OCI-LY7 (cell line): ENCODE measurements around the gene TNFSF4. TPM values are rescaled to one million over a fixed set of nuclear protein-coding genes. Genes with fewer than 3 reads are reported as not detected.

Experiments used
- BruUV-seq: library from RNA; stranded (reverse); fragments of 400-500 nt; replicated peaks from 2 replicates; lab custom pipeline; 2021; lab: Mats Ljungman, UMichigan
- CTCF ChIA-PET: fragments of 300-600 bp; sonication (Branson Sonifier 250); formaldehyde crosslinking; loops from one replicate; lab custom pipeline; 2022; ENCODE audit warnings: antibody characterized with exemption; ENCODE audit not compliant: unreplicated experiment; lab: Charles Lee
- POLR2A ChIA-PET: fragments of 300-600 bp; sonication (Branson Sonifier 250); formaldehyde crosslinking; loops from one replicate; lab custom pipeline; 2022; ENCODE audit warnings: antibody characterized with exemption; lab: Charles Lee
- DNase-seq: peaks from one replicate; pipeline ENCODE4 v3.0.0-alpha.2; 2015; ENCODE audit warnings: low spot score
- H2AFZ ChIP-seq: fragments of 200-600 bp; sonication (generic), shearing (Covaris generic); 2 replicates; pipeline ENCODE4 v1.6.1; 2014; ENCODE audit warnings: mild to moderate bottlenecking, antibody characterized with exemption, low read length, moderate library complexity
- H3K27ac ChIP-seq: fragments of 200-600 bp; sonication (generic); 2 replicates; pipeline ENCODE4 v1.5.1; 2014; ENCODE audit warnings: mixed run types, low read depth, mild to moderate bottlenecking, moderate library complexity, low read length, inconsistent platforms; ENCODE audit not compliant: poor library complexity, severe bottlenecking
- H3K36me3 ChIP-seq: fragments of 200-600 bp; sonication (generic); 2 replicates; pipeline ENCODE4 v1.6.1; 2014; ENCODE audit warnings: mild to moderate bottlenecking, antibody characterized with exemption, low read length, moderate library complexity, mixed read lengths; ENCODE audit not compliant: insufficient read depth
- H3K4me1 ChIP-seq: fragments of 200-600 bp; sonication (generic); 2 replicates; pipeline ENCODE4 v1.5.1; 2014; ENCODE audit warnings: mild to moderate bottlenecking, low read length; ENCODE audit not compliant: insufficient read depth, poor library complexity, severe bottlenecking
- H3K4me2 ChIP-seq: fragments of 200-600 bp; sonication (generic); 2 replicates; pipeline ENCODE4 v1.6.1; 2014; ENCODE audit warnings: mild to moderate bottlenecking, low read length
- H3K4me3 ChIP-seq: fragments of 200-600 bp; sonication (generic); 2 replicates; pipeline ENCODE4 v1.5.1; 2014; ENCODE audit warnings: mild to moderate bottlenecking, low read depth, low read length; ENCODE audit not compliant: poor library complexity, severe bottlenecking
- H3K79me2 ChIP-seq: fragments of 200-600 bp; sonication (generic); 2 replicates; pipeline ENCODE4 v1.6.1; 2016; ENCODE audit warnings: low read depth, mild to moderate bottlenecking, low read length, moderate library complexity, mixed read lengths; ENCODE audit not compliant: insufficient read depth
- H3K9me2 ChIP-seq: fragments of 200-600 bp; sonication (generic); 2 replicates; pipeline ENCODE4 v1.6.1; 2016; ENCODE audit warnings: mild to moderate bottlenecking, low read length, mixed read lengths; ENCODE audit not compliant: insufficient read depth
- H3K9me3 ChIP-seq: fragments of 200-600 bp; sonication (generic); 2 replicates; pipeline ENCODE4 v1.6.1; 2014; ENCODE audit warnings: mild to moderate bottlenecking, mixed run types, low read length, mixed read lengths
- H4K20me1 ChIP-seq: fragments of 200-600 bp; sonication (generic); 2 replicates; pipeline ENCODE4 v1.6.1; 2014; ENCODE audit warnings: mild to moderate bottlenecking, antibody characterized with exemption, low read length, moderate library complexity, mixed read lengths; ENCODE audit not compliant: insufficient read depth
- CTCF ChIP-seq: fragments of 200-600 bp; sonication (generic); conservative IDR thresholded peaks from 2 replicates; pipeline ENCODE4 v1.5.1; 2014; ENCODE audit warnings: mild to moderate bottlenecking, antibody characterized with exemption, low read length, moderate library complexity, mixed read lengths
- EZH2phosphoT487 ChIP-seq: fragments of 200-600 bp; sonication (generic); IDR thresholded peaks from 2 replicates; pipeline ENCODE4 v1.6.1; 2018; ENCODE audit warnings: low read depth, borderline replicate concordance, mild to moderate bottlenecking, mixed run types, antibody characterized with exemption, low read length, moderate library complexity, mixed read lengths
- intact Hi-C: fragments of 100-400 bp; cut with micrococcal nuclease; formaldehyde crosslinking; loops from one replicate; pipeline ENCODE4 v1.10.0; 2022; ENCODE audit not compliant: unreplicated experiment
- total RNA-seq, 2 experiments: library from RNA; depleted of rRNA in 1 of 2; stranded (reverse); fragments of >200 nt in 1 of 2; shearing (Covaris generic) in 1 of 2; gene quantifications; 2 replicates each; pipeline ENCODE4 v1.2.3, GENCODE V29; 2014 to 2022

The TNFSF4 gene
- total RNA-seq, 2 experiments from 2014 or later = 0.53 to 0.63 TPM

GRCh38 chr1:173190101-173190936, 16.8 kb downstream of the TNFSF4 start:
- BruUV-seq = no TSS peak
- CTCF ChIA-PET = interaction anchor here (0.6 kb wide), 1 partner anchor 1467 kb away, joined by 3 read pairs; no protein-coding TSS in a partner anchor
- POLR2A ChIA-PET = no interaction called here
- H3K4me2 ChIP-seq = no peak overlapping the region
- TF ChIP-seq EZH2phosphoT487 (no peak), CTCF (no peak)
- no peak overlapping the region for H3K4me3 ChIP-seq
- H3K4me1 ChIP-seq = no peaks in the 10 kb centered on the region
- no peaks in the 10 kb centered on the region for H3K9me2 ChIP-seq
- H3K9me3 ChIP-seq = 0 out of 2 replicates have a peak, but pooled peaks cover 4% of the 10 kb centered on the region
- no peak for DNase-seq
- H3K79me2 ChIP-seq = no peaks in the 10 kb centered on the region
- intact Hi-C loops = no loop called here
- no peaks in the 10 kb centered on the region for H4K20me1 ChIP-seq
- H3K27ac ChIP-seq = no peak overlapping the region
- H2AFZ ChIP-seq = no peak overlapping the region
- H3K36me3 ChIP-seq = no peaks in the 10 kb centered on the region

- no peak overlapping the region for H2AFZ ChIP-seq
- peak; percentile 8 for DNase-seq
- no peaks in the 10 kb centered on the region for H3K79me2 ChIP-seq
- no peak overlapping the region for H3K27ac ChIP-seq
- intact Hi-C loops = no loop called here
- no peaks in the 10 kb centered on the region for H4K20me1 ChIP-seq
- no TSS peak for BruUV-seq
- no peaks in the 10 kb centered on the region for H3K4me1 ChIP-seq
- no peak overlapping the region for H3K4me3 ChIP-seq
- TF ChIP-seq EZH2phosphoT487 = no peak
- TF ChIP-seq CTCF = peak; percentile 56
- POLR2A ChIA-PET = no interaction called here
- no peaks in the 10 kb centered on the region for H3K9me2 ChIP-seq
- no peak overlapping the region for H3K4me2 ChIP-seq
- 0 out of 2 replicates have a peak, but pooled peaks cover 4% of the 10 kb centered on the region for H3K9me3 ChIP-seq
- H3K36me3 ChIP-seq = no peaks in the 10 kb centered on the region
- CTCF ChIA-PET = interaction anchor here (0.5 kb wide), 1 partner anchor 12 kb away, joined by 3 read pairs; no protein-coding TSS in a partner anchor
Measured at GRCh38 chr1:173187671-173188237, 19.4 kb downstream of the TNFSF4 start.
